WTC11 (cell line): ENCODE data around the gene SLC13A3.

ENCODE experiments used
- CTCF ChIP-seq: fragments of 200-600 bp; IDR thresholded peaks from 2 replicates; pipeline ENCODE4 v1.8.0; 2022; ENCODE audit warnings: antibody characterized with exemption
- FOXP1 ChIP-seq: sonication (generic); formaldehyde crosslinking; IDR thresholded peaks from 2 replicates; pipeline ENCODE4 v1.8.0; 2022; ENCODE audit warnings: missing genetic modification reagents, mild to moderate bottlenecking, moderate library complexity, borderline replicate concordance
- MXD4 ChIP-seq: fragments of 250-450 bp; sonication (Bioruptor Pico); IDR thresholded peaks from 2 replicates; pipeline ENCODE4 v1.8.0; 2021; ENCODE audit warnings: mild to moderate bottlenecking, moderate library complexity, borderline replicate concordance
- NR1H2 ChIP-seq: sonication (generic); formaldehyde crosslinking; IDR thresholded peaks from 2 replicates; pipeline ENCODE4 v1.9.0; 2021; ENCODE audit warnings: mild to moderate bottlenecking, moderate library complexity, missing genetic modification reagents
- SP1 ChIP-seq: sonication (generic); formaldehyde crosslinking; conservative IDR thresholded peaks from 2 replicates; pipeline ENCODE4 v1.8.1; 2022; ENCODE audit warnings: missing genetic modification reagents
- TEAD1 ChIP-seq: sonication (generic); formaldehyde crosslinking; IDR thresholded peaks from 2 replicates; pipeline ENCODE4 v1.8.0; 2022; ENCODE audit warnings: mild to moderate bottlenecking, missing genetic modification reagents
- TP53 ChIP-seq: sonication (generic); formaldehyde crosslinking; IDR thresholded peaks from 2 replicates; pipeline ENCODE4 v1.8.1; 2023; ENCODE audit warnings: mild to moderate bottlenecking, missing genetic modification reagents
- USF2 ChIP-seq: sonication (generic); formaldehyde crosslinking; IDR thresholded peaks from 2 replicates; pipeline ENCODE4 v1.8.1; 2023; ENCODE audit warnings: mild to moderate bottlenecking, missing genetic modification reagents, moderate library complexity
- ZNF232 ChIP-seq: sonication (generic); formaldehyde crosslinking; IDR thresholded peaks from 2 replicates; pipeline ENCODE4 v1.8.0; 2022; ENCODE audit warnings: mild to moderate bottlenecking, missing genetic modification reagents
- ZNF423 ChIP-seq: fragments of 250-450 bp; sonication (Bioruptor Pico); IDR thresholded peaks from 2 replicates; pipeline ENCODE4 v2.1.2; 2022; ENCODE audit warnings: mild to moderate bottlenecking, moderate library complexity
- TF ChIP-seq, protein P1 (sequence below): sonication (generic); formaldehyde crosslinking; IDR thresholded peaks from 2 replicates; pipeline ENCODE4 v1.8.0; 2022; ENCODE audit warnings: mild to moderate bottlenecking, missing genetic modification reagents

DNA sequence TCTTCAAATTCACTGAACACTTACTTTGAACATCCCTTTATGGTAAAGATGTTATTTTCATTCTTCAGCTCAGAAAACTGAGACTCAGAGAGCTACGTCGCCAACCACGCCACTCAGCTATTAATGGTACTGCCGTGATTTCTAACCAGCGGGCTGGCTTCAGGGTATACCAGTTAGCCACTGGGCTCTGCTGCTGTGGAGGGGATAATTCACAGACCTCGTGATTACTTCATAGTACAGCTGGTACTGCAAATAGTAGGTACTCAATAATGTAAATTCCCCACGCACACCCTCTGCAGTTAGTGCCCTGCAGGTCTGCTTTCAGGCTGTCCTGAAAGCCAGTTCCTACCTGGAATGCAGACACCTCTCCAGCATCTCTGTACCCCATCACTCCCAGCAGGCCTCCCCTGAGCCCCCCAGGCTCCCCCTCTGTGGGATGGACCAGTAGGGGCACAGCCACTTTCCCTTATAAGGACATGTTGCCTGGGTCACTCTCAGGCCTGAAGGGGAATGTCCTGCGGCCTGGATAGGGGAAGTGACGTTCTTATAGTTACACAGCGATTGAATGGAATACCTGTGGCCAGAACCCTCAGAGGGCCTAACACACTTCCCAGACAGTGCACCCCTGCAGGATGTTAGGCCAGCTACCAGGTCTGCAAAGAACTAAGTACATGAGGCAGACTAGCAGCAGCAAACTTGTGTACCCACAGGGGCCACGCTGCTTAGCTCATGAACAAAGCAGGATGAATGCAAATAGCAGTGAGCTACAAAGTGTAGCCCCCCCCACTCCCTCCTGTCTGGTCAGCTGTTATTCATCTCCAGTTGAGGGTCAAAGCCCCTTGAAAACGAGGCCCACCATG is 99.5 kb downstream of the SLC13A3 start:
- TF ChIP-seq SP1 (CRISPR knock-in tag): no peak
- TF ChIP-seq CTCF: no peak
- TF ChIP-seq TP53: no peak
- TF ChIP-seq USF2 (CRISPR knock-in tag): no peak
- no peak for TF ChIP-seq NR1H2
- no peak for TF ChIP-seq TEAD1 (CRISPR knock-in tag)
- no peak for TF ChIP-seq ZNF232
- TF ChIP-seq, protein P1, sequence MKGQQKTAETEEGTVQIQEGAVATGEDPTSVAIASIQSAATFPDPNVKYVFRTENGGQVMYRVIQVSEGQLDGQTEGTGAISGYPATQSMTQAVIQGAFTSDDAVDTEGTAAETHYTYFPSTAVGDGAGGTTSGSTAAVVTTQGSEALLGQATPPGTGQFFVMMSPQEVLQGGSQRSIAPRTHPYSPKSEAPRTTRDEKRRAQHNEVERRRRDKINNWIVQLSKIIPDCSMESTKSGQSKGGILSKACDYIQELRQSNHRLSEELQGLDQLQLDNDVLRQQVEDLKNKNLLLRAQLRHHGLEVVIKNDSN (CRISPR knock-in tag): no peak
- TF ChIP-seq ZNF423 (CRISPR knock-in tag): no peak; the same call in 1 of the 2 replicates
- TF ChIP-seq FOXP1 (CRISPR knock-in tag): no peak
- no peak for TF ChIP-seq MXD4 (CRISPR knock-in tag)
